PC-9 (cell line): ENCODE measurements around the gene PIK3R5. TPM values are rescaled to one million over a fixed set of nuclear protein-coding genes. Genes with fewer than 3 reads are reported as not detected.

ENCODE experiments used
- BruUV-seq: library from RNA; stranded (reverse); fragments of 400-500 nt; replicated peaks from 2 replicates; lab custom pipeline; 2021; lab: Mats Ljungman, UMichigan
- CTCF ChIA-PET: fragments of 300-600 bp; sonication (Branson Sonifier 250); formaldehyde crosslinking; loops from one replicate; lab custom pipeline; 2022; ENCODE audit warnings: antibody characterized with exemption; lab: Charles Lee
- POLR2A ChIA-PET: fragments of 300-600 bp; sonication (Branson Sonifier 250); formaldehyde crosslinking; loops from one replicate; lab custom pipeline; 2022; ENCODE audit warnings: antibody characterized with exemption; ENCODE audit not compliant: unreplicated experiment; lab: Charles Lee
- DNase-seq, 2 experiments: peaks; one replicate each; pipeline versions ENCODE4 v3.0.0 to v3.0.0-alpha.2; 2015 to 2022; ENCODE audit warnings: mixed read lengths in 1 of 2
- H2AFZ ChIP-seq: fragments of 200-600 bp; sonication (generic); 2 replicates; pipeline ENCODE4 v1.8.1; 2017; ENCODE audit warnings: antibody characterized with exemption
- H3F3A ChIP-seq: fragments of 200-600 bp; sonication (generic); 2 replicates; pipeline ENCODE4 v1.8.1; 2017; ENCODE audit warnings: antibody characterized with exemption, mild to moderate bottlenecking, low read depth; ENCODE audit not compliant: insufficient read depth
- H3K27ac ChIP-seq: fragments of 200-600 bp; sonication (generic); 2 replicates; pipeline ENCODE4 v1.6.1; 2016; ENCODE audit warnings: mixed run types
- H3K27me3 ChIP-seq: fragments of 200-600 bp; sonication (generic); 2 replicates; pipeline ENCODE4 v1.6.1; 2016; ENCODE audit warnings: low read depth, mixed run types; ENCODE audit not compliant: insufficient read depth
- H3K36me3 ChIP-seq: fragments of 200-600 bp; sonication (generic); 2 replicates; pipeline ENCODE4 v1.6.1; 2016; ENCODE audit warnings: low read depth, mixed run types
- H3K4me1 ChIP-seq: fragments of 200-600 bp; sonication (generic); replicated peaks from 2 replicates; pipeline ENCODE4 v1.6.1; 2016; ENCODE audit warnings: mixed run types; ENCODE audit not compliant: insufficient read depth
- H3K4me2 ChIP-seq: fragments of 200-600 bp; sonication (generic); 2 replicates; pipeline ENCODE4 v1.6.1; 2017; ENCODE audit warnings: mixed run types
- H3K4me3 ChIP-seq: fragments of 200-600 bp; sonication (generic); 2 replicates; pipeline ENCODE4 v1.6.1; 2016; ENCODE audit warnings: mixed run types
- H3K79me2 ChIP-seq: fragments of 200-600 bp; sonication (generic); 2 replicates; pipeline ENCODE4 v1.6.1; 2017; ENCODE audit warnings: low read depth, mixed run types
- H3K9me2 ChIP-seq: fragments of 200-600 bp; sonication (generic); 2 replicates; pipeline ENCODE4 v1.8.1; 2017; ENCODE audit warnings: mild to moderate bottlenecking; ENCODE audit not compliant: insufficient read depth
- H3K9me3 ChIP-seq: fragments of 200-600 bp; sonication (generic); 2 replicates; pipeline ENCODE4 v1.8.1; 2016; ENCODE audit warnings: low read depth; ENCODE audit not compliant: insufficient read depth
- H4K20me1 ChIP-seq: fragments of 200-600 bp; sonication (generic); 2 replicates; pipeline ENCODE4 v1.8.1; 2017; ENCODE audit not compliant: insufficient read depth
- CTCF ChIP-seq: fragments of 200-600 bp; sonication (generic); conservative IDR thresholded peaks from 2 replicates; pipeline ENCODE4 v1.6.1; 2017; ENCODE audit warnings: mixed run types, antibody characterized with exemption, mild to moderate bottlenecking, moderate library complexity
- EZH2 ChIP-seq: fragments of 200-600 bp; sonication (generic); IDR thresholded peaks from 2 replicates; pipeline ENCODE4 v1.8.0; 2017; ENCODE audit warnings: antibody characterized with exemption, low read depth
- intact Hi-C: fragments of 100-400 bp; cut with micrococcal nuclease; formaldehyde crosslinking; loops from one replicate; pipeline ENCODE4 v1.10.0; 2022; ENCODE audit not compliant: unreplicated experiment
- total RNA-seq: library from RNA; stranded (reverse); gene quantifications from 2 replicates; pipeline ENCODE4 v1.2.3, GENCODE V29; 2021

Gene PIK3R5
- total RNA-seq, 1 experiment from 2014 or later: not detected

GRCh38 chr17:8939496-8940334 is 25.8 kb downstream of the PIK3R5 start:
- BruUV-seq: no TSS peak
- TF ChIP-seq EZH2: no peak
- no peak for TF ChIP-seq CTCF
- no peak overlapping the region for H2AFZ ChIP-seq
- ChIA-PET POLR2A (no interaction called here), CTCF (no interaction called here)
- H3K4me2 ChIP-seq: no peak overlapping the region
- peaks cover 46% of the 10 kb centered on the region for H3K27me3 ChIP-seq
- no peaks in the 10 kb centered on the region for H3K36me3 ChIP-seq
- no peak for DNase-seq
- no peaks in the 10 kb centered on the region for H3F3A ChIP-seq
- no peaks in the 10 kb centered on the region for H4K20me1 ChIP-seq
- intact Hi-C loops: no loop called here
- H3K27ac ChIP-seq: no peak overlapping the region
- no peaks in the 10 kb centered on the region for H3K79me2 ChIP-seq
- no peaks in the 10 kb centered on the region for H3K4me1 ChIP-seq
- H3K9me2 ChIP-seq: no peaks in the 10 kb centered on the region
- H3K9me3 ChIP-seq: no peaks in the 10 kb centered on the region
- no peak overlapping the region for H3K4me3 ChIP-seq

GRCh38 chr17:8938933-8939332 is 26.6 kb downstream of the PIK3R5 start:
- no peaks in the 10 kb centered on the region for H4K20me1 ChIP-seq
- TF ChIP-seq EZH2: no peak
- no peak overlapping the region for H3K4me3 ChIP-seq
- no peak overlapping the region for H3K4me2 ChIP-seq
- no peaks in the 10 kb centered on the region for H3F3A ChIP-seq
- intact Hi-C loops: no loop called here
- CTCF ChIA-PET: no interaction called here
- no peaks in the 10 kb centered on the region for H3K4me1 ChIP-seq
- POLR2A ChIA-PET: no interaction called here
- no peak overlapping the region for H2AFZ ChIP-seq
- DNase-seq: no peak
- no peak overlapping the region for H3K27ac ChIP-seq
- H3K9me3 ChIP-seq: no peaks in the 10 kb centered on the region
- no peaks in the 10 kb centered on the region for H3K9me2 ChIP-seq
- H3K79me2 ChIP-seq: no peaks in the 10 kb centered on the region
- H3K36me3 ChIP-seq: no peaks in the 10 kb centered on the region
- BruUV-seq: no TSS peak
- H3K27me3 ChIP-seq: peaks cover 39% of the 10 kb centered on the region

GRCh38 chr17:8935191-8935590 is 30.3 kb downstream of the PIK3R5 start:
- no peaks in the 10 kb centered on the region for H3K79me2 ChIP-seq
- no peak overlapping the region for H2AFZ ChIP-seq
- ChIA-PET POLR2A (no interaction called here), CTCF (no interaction called here)
- H3K27me3 ChIP-seq: peaks cover 23% of the 10 kb centered on the region
- H3K27ac ChIP-seq: no peak overlapping the region
- H3K4me2 ChIP-seq: no peak overlapping the region
- intact Hi-C loops: no loop called here
- no peak overlapping the region for H3K4me3 ChIP-seq
- H3K4me1 ChIP-seq: no peaks in the 10 kb centered on the region
- BruUV-seq: no TSS peak
- TF ChIP-seq EZH2 (no peak), CTCF (no peak)
- H3F3A ChIP-seq: no peaks in the 10 kb centered on the region
- DNase-seq: no peak
- no peaks in the 10 kb centered on the region for H3K9me3 ChIP-seq
- no peaks in the 10 kb centered on the region for H3K36me3 ChIP-seq
- no peaks in the 10 kb centered on the region for H4K20me1 ChIP-seq
- H3K9me2 ChIP-seq: no peaks in the 10 kb centered on the region
